Inflammatory macrophage treated with lipopolysaccharide for 1 hour (primary cell): ENCODE results near the gene TSPEAR.
"Not testable (repeated sequence)": the region's sequence is repeated elsewhere in the genome, so short reads cannot be mapped to it uniquely, and the experiment has no call there.

Experiments used
- DNase-seq, 2 donors: peaks; one replicate each; pipeline ENCODE4 v3.0.0-alpha.2; 2020 to 2022

TSPEAR gene

GRCh38 chr21:44564099-44564498, 147.3 kb downstream of the TSPEAR start:
- no peak for DNase-seq

GRCh38 chr21:44558695-44559094, 152.7 kb downstream of the TSPEAR start, which contains the start of gene KRTAP10-3:
TSS of gene KRTAP10-3 (minus strand) at chr21:44558795. CDS start at chr21:44558715, 80 bp downstream.
- DNase-seq, result no peak

DNA sequence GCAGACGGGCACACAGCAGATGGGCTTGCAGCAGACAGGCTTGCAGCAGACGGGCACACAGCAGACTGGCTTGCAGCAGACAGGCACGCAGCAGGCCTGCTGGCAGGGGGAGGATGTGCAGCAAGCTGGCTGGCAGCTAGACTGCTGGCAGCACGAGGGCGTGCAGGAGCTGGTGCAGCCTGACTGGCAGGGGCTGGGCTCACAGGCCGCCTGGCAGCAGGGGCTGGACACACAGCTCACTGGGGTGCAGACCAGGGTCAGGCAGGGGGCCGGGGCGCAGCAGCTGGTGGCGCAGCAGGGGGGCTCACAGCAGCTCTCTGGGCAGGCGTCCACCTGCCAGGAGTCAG, 153.1 kb downstream of the TSPEAR start:
- DNase-seq, result not testable (repeated sequence)

GRCh38 chr21:44557491-44558328, 153.7 kb downstream of the TSPEAR start:
- no peak for DNase-seq

- no peak for DNase-seq
These were observed 154.5 kb downstream of the TSPEAR start for GRCh38 chr21:44556879-44557278.

DNA sequence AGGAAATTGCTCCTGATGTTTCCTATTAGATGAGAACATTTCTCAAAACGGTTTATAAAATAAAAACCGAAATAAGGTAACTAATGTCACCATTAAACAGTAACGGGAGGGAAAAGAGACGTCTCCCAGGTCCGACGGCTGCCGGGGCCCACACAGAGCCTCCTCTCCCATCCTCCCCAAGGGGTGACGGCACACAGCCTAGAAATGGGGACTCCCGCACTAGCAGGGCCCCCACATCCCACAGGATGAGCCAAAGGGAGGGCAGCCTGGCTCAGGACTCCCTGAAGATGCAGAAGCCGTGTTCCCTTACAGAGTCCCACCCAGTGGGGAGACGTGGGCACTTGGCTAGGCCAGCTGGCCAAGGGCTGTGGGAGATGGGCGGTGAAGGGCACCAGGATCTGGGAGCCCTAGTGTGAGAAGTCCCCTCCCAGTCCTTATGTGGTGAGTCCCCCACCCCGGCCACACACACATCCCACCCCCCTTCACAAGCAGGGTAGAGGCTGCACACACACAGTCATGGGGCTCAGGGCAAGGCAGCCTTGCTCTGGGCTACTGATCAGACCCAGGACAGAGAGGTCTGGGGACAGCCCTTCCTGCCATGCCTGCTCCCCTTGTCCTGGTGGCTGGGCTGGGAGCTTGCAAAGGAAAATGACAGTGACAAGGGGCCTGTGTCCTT, 156.0 kb downstream of the TSPEAR start:
- no peak for DNase-seq

DNA sequence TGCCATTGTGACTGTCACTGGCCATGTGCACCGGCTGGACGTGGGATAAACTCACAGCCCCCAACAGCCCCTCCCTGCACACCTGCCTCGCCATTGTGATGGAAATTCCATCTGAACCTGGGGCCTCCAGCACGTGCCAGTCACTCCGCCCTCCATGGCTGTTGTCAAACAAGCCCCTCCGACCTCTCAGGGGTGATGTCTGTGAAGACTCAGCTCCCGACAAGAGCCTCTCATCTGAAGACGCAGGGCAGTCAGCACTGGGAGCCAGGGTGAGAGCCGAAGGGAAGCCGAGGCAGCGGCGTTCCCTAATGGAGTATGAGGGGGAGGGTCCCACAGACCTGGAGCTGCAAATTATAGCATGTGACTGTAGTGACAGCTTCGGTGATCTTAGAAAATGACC, 158.7 kb downstream of the TSPEAR start:
- DNase-seq, result no peak

DNA sequence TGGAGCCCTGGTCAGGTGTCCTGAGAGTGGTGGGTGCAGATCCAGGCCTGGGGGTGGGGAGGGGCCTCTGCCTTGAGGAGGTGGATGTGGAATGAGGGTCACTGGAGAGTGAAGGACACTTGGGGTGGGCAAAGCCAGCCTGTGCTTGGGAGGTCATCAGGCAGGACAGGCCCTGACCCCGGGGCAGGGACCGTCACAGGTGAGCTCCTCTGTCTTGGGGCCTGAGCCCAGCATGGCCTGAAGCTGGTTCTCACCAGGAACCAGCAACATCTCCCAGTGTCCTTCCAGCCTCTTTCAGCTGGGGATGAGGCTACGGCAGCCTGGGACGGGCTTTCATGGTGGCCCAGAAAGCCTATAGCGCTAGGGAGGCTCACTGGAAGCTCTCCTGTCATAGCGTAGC, 159.2 kb downstream of the TSPEAR start:
- DNase-seq, result no peak

- DNase-seq, result no peak
These were observed 159.9 kb downstream of the TSPEAR start, which contains the start of gene KRTAP10-2 for GRCh38 chr21:44551340-44551961. TSS of gene KRTAP10-2 (minus strand) at chr21:44551505. CDS start at chr21:44551458, 47 bp downstream.

DNA sequence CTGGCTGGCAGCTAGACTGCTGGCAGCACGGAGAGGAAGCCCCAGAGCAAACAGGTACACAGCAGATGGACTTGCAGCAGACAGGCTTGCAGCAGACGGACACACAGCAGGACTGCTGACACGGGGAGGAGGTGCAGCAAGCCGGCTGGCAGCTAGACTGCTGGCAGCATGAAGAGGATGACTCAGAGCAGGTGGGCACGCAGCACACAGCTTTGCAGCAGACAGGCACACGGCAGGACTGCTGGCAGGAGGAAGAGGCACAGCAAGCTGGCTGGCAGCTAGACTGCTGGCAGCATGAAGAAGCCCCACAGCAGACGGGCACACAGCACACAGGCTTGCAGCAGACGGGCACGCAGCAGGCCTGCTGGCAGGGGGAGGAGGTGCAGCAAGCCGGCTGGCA, 160.6 kb downstream of the TSPEAR start:
- no peak for DNase-seq

DNA sequence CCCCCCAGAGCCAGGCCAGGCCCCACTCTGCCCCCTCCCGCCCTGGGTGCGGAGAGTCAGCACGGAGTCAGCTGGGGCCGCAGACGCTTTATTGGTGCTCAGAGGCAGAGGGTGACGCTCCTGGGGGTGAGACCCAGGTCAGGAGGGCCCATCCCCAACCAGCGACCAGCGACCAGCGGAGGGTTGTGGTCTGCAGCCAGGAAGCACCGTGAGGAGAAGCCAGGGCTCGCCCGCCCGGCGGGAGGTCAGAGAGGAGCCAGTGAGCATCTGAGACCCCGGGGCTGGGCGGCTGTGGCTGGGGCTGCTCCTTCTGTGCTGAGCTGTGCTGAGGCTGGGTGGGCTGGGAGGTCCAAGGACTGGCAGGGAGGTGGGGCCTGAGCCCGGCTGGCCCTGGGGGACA, 161.1 kb downstream of the TSPEAR start:
- DNase-seq, result not testable (repeated sequence)

GRCh38 chr21:44549525-44550211, 161.7 kb downstream of the TSPEAR start:
- DNase-seq, result no peak

GRCh38 chr21:44548922-44549321, 162.4 kb downstream of the TSPEAR start:
- DNase-seq, result no peak

DNA sequence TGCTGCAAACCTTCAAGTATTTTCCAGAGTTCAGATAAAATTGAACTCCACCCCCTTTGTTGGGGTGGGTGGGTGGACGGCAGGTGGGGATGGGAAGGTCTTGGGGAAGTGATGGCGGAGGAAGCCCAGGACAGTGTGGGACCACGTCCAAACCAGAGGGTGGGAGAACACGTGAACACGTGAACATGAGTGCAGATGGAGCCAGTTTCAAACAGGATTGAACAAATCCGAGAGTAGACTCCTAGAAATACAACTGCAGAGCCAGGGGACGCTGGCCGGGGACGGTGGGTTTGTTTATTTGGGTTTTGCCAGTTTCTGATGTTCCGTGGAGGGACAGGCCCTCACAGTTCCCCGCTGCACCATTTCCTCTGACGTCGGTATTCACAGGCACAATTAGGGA, 163.0 kb downstream of the TSPEAR start:
- DNase-seq, result no peak

DNA sequence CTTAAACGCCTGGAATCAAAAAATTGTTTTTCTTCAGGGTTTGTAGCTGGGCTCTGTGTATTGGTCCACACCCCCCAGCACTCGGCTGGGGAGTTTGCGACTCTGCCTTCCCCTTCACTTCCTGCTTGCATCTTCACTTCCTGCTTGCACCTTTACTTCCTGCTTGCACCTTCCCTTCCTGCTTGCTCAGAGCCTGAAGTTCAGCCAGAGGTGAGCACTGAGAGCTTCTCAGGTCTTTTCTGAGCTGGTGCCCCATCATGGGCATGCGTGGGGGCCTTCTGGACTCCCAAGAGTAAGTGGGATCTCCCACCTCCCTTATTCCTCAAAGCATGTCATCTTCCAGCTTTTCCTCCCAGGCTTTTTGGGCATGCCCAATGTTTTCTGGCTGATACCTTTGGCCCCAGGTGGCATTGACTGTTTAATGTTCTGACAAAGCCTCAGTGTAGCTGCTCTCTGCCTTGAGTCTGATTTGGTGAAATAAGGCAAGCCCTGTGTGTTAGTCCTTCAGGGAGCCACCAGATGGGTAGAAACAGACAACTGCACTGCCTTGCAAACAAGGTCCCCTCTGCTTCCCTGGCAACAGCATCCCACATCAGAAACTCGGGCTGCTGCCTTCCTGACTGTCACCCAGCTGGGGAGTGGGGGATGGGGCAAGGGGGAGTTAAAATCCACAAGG, 163.6 kb downstream of the TSPEAR start:
- DNase-seq, result no peak

- DNase-seq, result no peak
These were observed 166.8 kb downstream of the TSPEAR start for GRCh38 chr21:44544566-44544965.

GRCh38 chr21:44542716-44543115, 168.7 kb downstream of the TSPEAR start:
- DNase-seq, result no peak

DNA sequence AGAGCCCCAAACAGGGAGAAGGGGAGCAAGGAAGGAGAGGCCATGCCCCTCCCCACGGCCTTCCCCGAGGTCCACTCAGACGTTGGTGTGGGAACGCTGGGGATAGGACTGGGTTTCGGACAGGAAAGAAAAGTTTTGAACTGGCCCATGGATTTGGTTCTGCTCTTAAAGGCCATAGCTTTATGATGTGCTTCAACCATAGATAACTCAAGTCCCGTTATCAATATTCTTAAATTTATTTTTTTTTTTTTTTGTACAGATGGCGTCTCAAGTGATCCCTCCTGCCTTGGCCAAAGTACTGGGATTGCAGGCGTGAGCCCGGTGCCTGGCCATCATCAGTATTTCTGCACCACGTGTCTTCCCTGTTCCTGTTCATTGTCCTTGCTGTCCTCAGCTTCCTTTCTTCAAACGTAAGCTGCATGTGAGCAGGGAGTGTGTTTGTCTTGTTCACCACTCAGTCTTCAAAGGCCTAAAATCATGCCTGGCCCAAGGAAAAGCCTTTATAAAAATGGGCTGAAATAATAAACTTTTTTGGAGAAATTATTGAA, 170.6 kb downstream of the TSPEAR start:
- DNase-seq, result no peak

- DNase-seq, result no peak
These were observed 171.2 kb downstream of the TSPEAR start, which contains the start of gene KRTAP10-1 for GRCh38 chr21:44539991-44540666. TSS of gene KRTAP10-1 (minus strand) at chr21:44540195. CDS start at chr21:44540150, 45 bp downstream.

DNA sequence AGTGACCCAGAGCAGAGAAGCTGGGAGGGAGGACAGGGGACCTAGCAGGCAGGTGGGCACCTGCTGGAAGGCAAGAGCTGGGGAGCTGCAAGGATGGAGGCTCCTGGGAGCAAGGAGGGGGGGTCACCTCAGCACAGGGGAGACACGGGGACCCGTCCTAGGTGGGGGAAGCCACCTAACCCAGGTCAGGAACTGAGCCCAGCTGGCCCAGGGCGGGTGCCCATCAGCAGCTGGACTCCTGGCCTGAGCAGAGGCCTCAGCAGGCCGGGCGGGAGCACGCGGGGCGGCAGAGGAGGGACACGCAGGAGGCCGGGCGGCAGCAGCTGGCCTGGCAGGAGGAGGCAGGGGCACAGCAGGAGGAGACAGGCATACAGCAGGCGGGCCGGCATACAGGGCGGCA, 172.3 kb downstream of the TSPEAR start:
- no peak for DNase-seq
